HepG2 (cell line): ENCODE data around the gene STK10. TPM values are rescaled to one million over a fixed set of nuclear protein-coding genes. Genes with fewer than 3 reads are reported as not detected.

ENCODE experiments used
- HMG20A ChIP-seq: IDR thresholded peaks from 2 replicates; pipeline ENCODE4 v1.6.1; 2016; ENCODE audit warnings: borderline replicate concordance
- MAZ ChIP-seq, 2 experiments: sonication (generic) in 1 of 2; formaldehyde crosslinking in 1 of 2; IDR thresholded peaks; 2 replicates each; pipeline versions ENCODE4 v1.5.0 to v1.6.1; 2012 to 2020; ENCODE audit warnings: low read depth in 2 of 2, mild to moderate bottlenecking in 2 of 2, borderline replicate concordance in 1 of 2, improper control_type of control experiment in 1 of 2, low read length in 1 of 2, missing genetic modification reagents in 1 of 2, moderate library complexity in 1 of 2
- RAD21 ChIP-seq: fragments of 450-650 bp; formaldehyde crosslinking; IDR thresholded peaks from 2 replicates; pipeline ENCODE4 v1.5.0; 2020; ENCODE audit warnings: mild to moderate bottlenecking
- RBM39 ChIP-seq: fragments of 200-400 bp; formaldehyde crosslinking; IDR thresholded peaks from one replicate; pipeline ENCODE4 v1.6.1; 2018; ENCODE audit warnings: antibody characterized with exemption, mild to moderate bottlenecking, low read depth, low read length; ENCODE audit not compliant: poor library complexity, severe bottlenecking
- SALL1 ChIP-seq: sonication (generic); formaldehyde crosslinking; IDR thresholded peaks from 2 replicates; pipeline ENCODE4 v1.8.0; 2022; ENCODE audit warnings: mild to moderate bottlenecking, missing genetic modification reagents
- THAP11 ChIP-seq: IDR thresholded peaks from 2 replicates; pipeline ENCODE4 v1.6.1; 2016; ENCODE audit warnings: missing biosample characterization, missing genetic modification reagents
- ZNF749 ChIP-seq: sonication (generic); formaldehyde crosslinking; IDR thresholded peaks from 2 replicates; pipeline ENCODE4 v1.8.0; 2022; ENCODE audit warnings: mild to moderate bottlenecking, missing genetic modification reagents, moderate library complexity, borderline replicate concordance
- polyA plus RNA-seq, 8 experiments: library from polyadenylated mRNA; depleted of rRNA in 3 of 8; stranded (reverse) in 7 of 8; unstranded in 1 of 8; fragments of >200 nt; fragmentation: Illumina TruSeq in 4 of 8; extraction: Trizol in 4 of 8; gene quantifications; 2 replicates each; pipeline versions ENCODE4 v1.2.1 to v1.2.3, GENCODE V29; 2011 to 2016; ENCODE audit warnings: low read depth in 4 of 8, missing spikeins in 1 of 8, mixed read lengths in 1 of 8; ENCODE audit not compliant: insufficient read depth in 1 of 8
- total RNA-seq, 5 experiments: library from RNA; depleted of rRNA; stranded (reverse); fragments of >200 nt; fragmentation: Illumina TruSeq; extraction: Trizol; gene quantifications; 2 replicates each; pipeline ENCODE4 v1.2.3, GENCODE V29; 2016; ENCODE audit warnings: low read depth in 1 of 5
- TF ChIP-seq, protein P1 (sequence below): sonication (generic); formaldehyde crosslinking; IDR thresholded peaks from 2 replicates; pipeline ENCODE4; 2020; ENCODE audit warnings: missing genetic modification reagents, mild to moderate bottlenecking, borderline replicate concordance
- TF ChIP-seq, protein P2 (sequence below): sonication (generic); formaldehyde crosslinking; IDR thresholded peaks from 2 replicates; pipeline ENCODE4 v1.5.1; 2020; ENCODE audit warnings: mild to moderate bottlenecking, missing genetic modification reagents, moderate library complexity
- TF ChIP-seq, protein P3 (sequence below): sonication (generic); formaldehyde crosslinking; IDR thresholded peaks from 2 replicates; pipeline ENCODE4 v1.5.1; 2020; ENCODE audit warnings: mild to moderate bottlenecking, missing genetic modification reagents, borderline replicate concordance
- TF ChIP-seq, protein P4 (sequence below): sonication (generic); formaldehyde crosslinking; IDR thresholded peaks from 2 replicates; pipeline ENCODE4 v1.5.0; 2020; ENCODE audit warnings: mild to moderate bottlenecking, missing genetic modification reagents
- TF ChIP-seq, protein P5 (sequence below): sonication (generic); formaldehyde crosslinking; IDR thresholded peaks from 2 replicates; pipeline ENCODE4 v1.4.0; 2020; ENCODE audit warnings: missing genetic modification reagents

STK10 gene
- total and polyA plus RNA-seq, 2 of the 13 experiments (the other 11 are each of a cell fraction or from before 2014, with no cell fraction given): 7.0 to 7.2 TPM

DNA sequence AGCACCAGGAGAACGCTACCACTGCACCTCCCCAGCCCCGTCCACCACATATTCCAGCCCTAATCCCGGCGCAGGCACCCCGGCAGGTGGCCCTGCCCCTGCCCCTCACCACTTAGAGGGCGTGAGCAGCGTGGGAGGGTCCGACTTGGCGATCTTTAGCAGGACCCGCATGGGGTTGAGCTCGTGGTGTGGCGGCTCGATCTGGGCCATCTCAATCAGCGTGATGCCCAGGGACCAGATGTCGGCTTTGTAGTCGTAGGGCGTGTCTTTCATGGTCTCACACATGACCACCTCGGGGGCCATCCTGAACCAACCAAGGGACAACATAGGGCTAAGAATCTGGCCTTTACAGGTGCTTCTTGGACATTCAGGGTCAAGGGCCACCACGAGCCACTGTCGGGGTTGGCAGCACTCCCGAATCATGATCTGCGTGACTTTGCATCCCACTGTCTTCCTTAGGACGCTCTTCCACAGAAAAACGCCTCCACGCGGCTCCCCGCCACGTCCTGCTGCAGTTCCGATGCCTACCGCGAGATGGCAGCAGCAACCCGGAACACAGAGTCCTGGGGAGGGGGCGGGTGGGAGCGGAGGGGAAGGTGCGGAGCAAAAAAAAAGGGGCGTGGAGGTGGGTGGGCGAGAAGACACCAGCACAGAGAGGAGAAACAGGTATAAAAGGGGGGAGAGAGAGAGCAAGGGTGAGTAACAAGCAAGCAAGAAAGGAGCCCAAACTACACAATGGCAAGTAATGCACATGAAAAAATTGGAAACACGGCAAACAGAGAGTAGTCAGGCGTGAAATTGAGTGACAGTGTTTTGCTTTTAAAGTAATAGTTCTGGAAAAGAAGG lies 81.3 kb downstream of the STK10 start (continued):
- TF ChIP-seq, protein P1, sequence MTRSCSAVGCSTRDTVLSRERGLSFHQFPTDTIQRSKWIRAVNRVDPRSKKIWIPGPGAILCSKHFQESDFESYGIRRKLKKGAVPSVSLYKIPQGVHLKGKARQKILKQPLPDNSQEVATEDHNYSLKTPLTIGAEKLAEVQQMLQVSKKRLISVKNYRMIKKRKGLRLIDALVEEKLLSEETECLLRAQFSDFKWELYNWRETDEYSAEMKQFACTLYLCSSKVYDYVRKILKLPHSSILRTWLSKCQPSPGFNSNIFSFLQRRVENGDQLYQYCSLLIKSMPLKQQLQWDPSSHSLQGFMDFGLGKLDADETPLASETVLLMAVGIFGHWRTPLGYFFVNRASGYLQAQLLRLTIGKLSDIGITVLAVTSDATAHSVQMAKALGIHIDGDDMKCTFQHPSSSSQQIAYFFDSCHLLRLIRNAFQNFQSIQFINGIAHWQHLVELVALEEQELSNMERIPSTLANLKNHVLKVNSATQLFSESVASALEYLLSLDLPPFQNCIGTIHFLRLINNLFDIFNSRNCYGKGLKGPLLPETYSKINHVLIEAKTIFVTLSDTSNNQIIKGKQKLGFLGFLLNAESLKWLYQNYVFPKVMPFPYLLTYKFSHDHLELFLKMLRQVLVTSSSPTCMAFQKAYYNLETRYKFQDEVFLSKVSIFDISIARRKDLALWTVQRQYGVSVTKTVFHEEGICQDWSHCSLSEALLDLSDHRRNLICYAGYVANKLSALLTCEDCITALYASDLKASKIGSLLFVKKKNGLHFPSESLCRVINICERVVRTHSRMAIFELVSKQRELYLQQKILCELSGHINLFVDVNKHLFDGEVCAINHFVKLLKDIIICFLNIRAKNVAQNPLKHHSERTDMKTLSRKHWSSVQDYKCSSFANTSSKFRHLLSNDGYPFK (CRISPR knock-in tag): peak; percentile 25; the same call in 1 of the 2 replicates
- peak; percentile 72 for TF ChIP-seq THAP11 (CRISPR knock-in tag)
- TF ChIP-seq ZNF749 (CRISPR knock-in tag): no peak
- TF ChIP-seq HMG20A (CRISPR knock-in tag): no peak
- peak; percentile 88; the same call in 1 of the 2 replicates for TF ChIP-seq MAZ (IDR thresholded peaks at IDR 0.05; ENCODE audit: borderline replicate concordance, low read depth, low read length)
- peak; percentile 51; the same call in 1 of the 2 replicates for TF ChIP-seq MAZ (CRISPR knock-in tag; IDR thresholded peaks at IDR 0.05; ENCODE audit: low read depth)
- TF ChIP-seq, protein P2, sequence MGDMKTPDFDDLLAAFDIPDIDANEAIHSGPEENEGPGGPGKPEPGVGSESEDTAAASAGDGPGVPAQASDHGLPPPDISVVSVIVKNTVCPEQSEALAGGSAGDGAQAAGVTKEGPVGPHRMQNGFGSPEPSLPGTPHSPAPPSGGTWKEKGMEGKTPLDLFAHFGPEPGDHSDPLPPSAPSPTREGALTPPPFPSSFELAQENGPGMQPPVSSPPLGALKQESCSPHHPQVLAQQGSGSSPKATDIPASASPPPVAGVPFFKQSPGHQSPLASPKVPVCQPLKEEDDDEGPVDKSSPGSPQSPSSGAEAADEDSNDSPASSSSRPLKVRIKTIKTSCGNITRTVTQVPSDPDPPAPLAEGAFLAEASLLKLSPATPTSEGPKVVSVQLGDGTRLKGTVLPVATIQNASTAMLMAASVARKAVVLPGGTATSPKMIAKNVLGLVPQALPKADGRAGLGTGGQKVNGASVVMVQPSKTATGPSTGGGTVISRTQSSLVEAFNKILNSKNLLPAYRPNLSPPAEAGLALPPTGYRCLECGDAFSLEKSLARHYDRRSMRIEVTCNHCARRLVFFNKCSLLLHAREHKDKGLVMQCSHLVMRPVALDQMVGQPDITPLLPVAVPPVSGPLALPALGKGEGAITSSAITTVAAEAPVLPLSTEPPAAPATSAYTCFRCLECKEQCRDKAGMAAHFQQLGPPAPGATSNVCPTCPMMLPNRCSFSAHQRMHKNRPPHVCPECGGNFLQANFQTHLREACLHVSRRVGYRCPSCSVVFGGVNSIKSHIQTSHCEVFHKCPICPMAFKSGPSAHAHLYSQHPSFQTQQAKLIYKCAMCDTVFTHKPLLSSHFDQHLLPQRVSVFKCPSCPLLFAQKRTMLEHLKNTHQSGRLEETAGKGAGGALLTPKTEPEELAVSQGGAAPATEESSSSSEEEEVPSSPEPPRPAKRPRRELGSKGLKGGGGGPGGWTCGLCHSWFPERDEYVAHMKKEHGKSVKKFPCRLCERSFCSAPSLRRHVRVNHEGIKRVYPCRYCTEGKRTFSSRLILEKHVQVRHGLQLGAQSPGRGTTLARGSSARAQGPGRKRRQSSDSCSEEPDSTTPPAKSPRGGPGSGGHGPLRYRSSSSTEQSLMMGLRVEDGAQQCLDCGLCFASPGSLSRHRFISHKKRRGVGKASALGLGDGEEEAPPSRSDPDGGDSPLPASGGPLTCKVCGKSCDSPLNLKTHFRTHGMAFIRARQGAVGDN: peak; percentile 15; the same call in 1 of the 2 replicates
- TF ChIP-seq, protein P3, sequence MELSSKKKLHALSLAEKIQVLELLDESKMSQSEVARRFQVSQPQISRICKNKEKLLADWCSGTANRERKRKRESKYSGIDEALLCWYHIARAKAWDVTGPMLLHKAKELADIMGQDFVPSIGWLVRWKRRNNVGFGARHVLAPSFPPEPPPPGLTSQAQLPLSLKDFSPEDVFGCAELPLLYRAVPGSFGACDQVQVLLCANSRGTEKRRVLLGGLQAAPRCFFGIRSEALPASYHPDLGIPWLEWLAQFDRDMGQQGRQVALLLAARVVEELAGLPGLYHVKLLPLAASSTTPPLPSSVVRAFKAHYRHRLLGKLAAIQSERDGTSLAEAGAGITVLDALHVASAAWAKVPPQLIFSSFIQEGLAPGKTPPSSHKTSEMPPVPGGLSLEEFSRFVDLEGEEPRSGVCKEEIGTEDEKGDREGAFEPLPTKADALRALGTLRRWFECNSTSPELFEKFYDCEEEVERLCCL (CRISPR knock-in tag): no peak
- peak; percentile 32; the same call in 1 of the 2 replicates for TF ChIP-seq SALL1
- TF ChIP-seq, protein P4, sequence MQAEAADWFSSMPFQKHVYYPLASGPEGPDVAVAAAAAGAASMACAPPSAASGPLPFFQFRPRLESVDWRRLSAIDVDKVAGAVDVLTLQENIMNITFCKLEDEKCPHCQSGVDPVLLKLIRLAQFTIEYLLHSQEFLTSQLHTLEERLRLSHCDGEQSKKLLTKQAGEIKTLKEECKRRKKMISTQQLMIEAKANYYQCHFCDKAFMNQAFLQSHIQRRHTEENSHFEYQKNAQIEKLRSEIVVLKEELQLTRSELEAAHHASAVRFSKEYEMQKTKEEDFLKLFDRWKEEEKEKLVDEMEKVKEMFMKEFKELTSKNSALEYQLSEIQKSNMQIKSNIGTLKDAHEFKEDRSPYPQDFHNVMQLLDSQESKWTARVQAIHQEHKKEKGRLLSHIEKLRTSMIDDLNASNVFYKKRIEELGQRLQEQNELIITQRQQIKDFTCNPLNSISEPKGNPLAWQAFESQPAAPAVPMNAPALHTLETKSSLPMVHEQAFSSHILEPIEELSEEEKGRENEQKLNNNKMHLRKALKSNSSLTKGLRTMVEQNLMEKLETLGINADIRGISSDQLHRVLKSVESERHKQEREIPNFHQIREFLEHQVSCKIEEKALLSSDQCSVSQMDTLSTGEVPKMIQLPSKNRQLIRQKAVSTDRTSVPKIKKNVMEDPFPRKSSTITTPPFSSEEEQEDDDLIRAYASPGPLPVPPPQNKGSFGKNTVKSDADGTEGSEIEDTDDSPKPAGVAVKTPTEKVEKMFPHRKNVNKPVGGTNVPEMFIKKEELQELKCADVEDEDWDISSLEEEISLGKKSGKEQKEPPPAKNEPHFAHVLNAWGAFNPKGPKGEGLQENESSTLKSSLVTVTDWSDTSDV (CRISPR knock-in tag): 0 out of 2 replicates have a peak, but pooled peaks have one; percentile 26
- TF ChIP-seq RBM39: peak; percentile 56
- TF ChIP-seq, protein P5, sequence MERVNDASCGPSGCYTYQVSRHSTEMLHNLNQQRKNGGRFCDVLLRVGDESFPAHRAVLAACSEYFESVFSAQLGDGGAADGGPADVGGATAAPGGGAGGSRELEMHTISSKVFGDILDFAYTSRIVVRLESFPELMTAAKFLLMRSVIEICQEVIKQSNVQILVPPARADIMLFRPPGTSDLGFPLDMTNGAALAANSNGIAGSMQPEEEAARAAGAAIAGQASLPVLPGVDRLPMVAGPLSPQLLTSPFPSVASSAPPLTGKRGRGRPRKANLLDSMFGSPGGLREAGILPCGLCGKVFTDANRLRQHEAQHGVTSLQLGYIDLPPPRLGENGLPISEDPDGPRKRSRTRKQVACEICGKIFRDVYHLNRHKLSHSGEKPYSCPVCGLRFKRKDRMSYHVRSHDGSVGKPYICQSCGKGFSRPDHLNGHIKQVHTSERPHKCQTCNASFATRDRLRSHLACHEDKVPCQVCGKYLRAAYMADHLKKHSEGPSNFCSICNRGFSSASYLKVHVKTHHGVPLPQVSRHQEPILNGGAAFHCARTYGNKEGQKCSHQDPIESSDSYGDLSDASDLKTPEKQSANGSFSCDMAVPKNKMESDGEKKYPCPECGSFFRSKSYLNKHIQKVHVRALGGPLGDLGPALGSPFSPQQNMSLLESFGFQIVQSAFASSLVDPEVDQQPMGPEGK (CRISPR knock-in tag): peak; percentile 76
- peak; percentile 53; the same call in 1 of the 2 replicates for TF ChIP-seq RAD21
